Left ventricle myocardium inferior (tissue), 1 donor: ENCODE data around the gene TNS2. TPM values are rescaled to one million over a fixed set of nuclear protein-coding genes. Genes with fewer than 3 reads are reported as not detected.
"Not testable (repeated sequence)": the region's sequence is repeated elsewhere in the genome, so short reads cannot be mapped to it uniquely, and the experiment has no call there.

Experiments used
- DNase-seq: peaks from one replicate; pipeline ENCODE4 v3.0.0-alpha.2; 2020
- H3K27ac ChIP-seq: fragments of 200-600 bp; replicated peaks from 2 replicates; pipeline ENCODE4 v1.8.0; 2021
- H3K27me3 ChIP-seq: fragments of 200-600 bp; 2 replicates; pipeline ENCODE4 v1.8.0; 2021; ENCODE audit warnings: low read depth
- H3K36me3 ChIP-seq: fragments of 200-600 bp; 2 replicates; pipeline ENCODE4 v1.8.0; 2021
- H3K4me1 ChIP-seq: fragments of 200-600 bp; 2 replicates; pipeline ENCODE4 v1.8.0; 2021
- H3K4me3 ChIP-seq: fragments of 200-600 bp; 2 replicates; pipeline ENCODE4 v1.8.0; 2021; ENCODE audit warnings: mild to moderate bottlenecking, moderate library complexity
- H3K9me3 ChIP-seq: fragments of 200-600 bp; replicated peaks from 2 replicates; pipeline ENCODE4 v1.8.0; 2021
- CTCF ChIP-seq: fragments of 200-600 bp; IDR thresholded peaks from 2 replicates; pipeline ENCODE4 v1.8.0; 2021; ENCODE audit warnings: antibody characterized with exemption, mild to moderate bottlenecking, borderline replicate concordance
- intact Hi-C: fragments of 100-400 bp; cut with micrococcal nuclease; formaldehyde crosslinking; loops from one replicate; pipeline ENCODE4 v1.11.0; 2022
- total RNA-seq: library from RNA; stranded (reverse); fragmentation: NEBNext Ultra II Directional; extraction: Animal tissue kit (Norgen Biotek cat#: 25700); gene quantifications from one replicate; pipeline ENCODE4 v1.2.1, GENCODE V29; 2021
- donor health status: DM: no; HTN: yes; CAD: no; lungs with severe emphysema.

Gene TNS2
- total RNA-seq, 1 donor from 2014 or later = 109 TPM

- Histone ChIP-seq H3K27me3 (no peaks in the 10 kb centered on the region), H3K4me3 (no peak overlapping the region), H3K9me3 (no peaks in the 10 kb centered on the region), H3K36me3 (peaks cover 22% of the 10 kb centered on the region), H3K4me1 (peaks cover 66% of the 10 kb centered on the region), H3K27ac (no peak overlapping the region)
- intact Hi-C loops = no loop called here
- TF ChIP-seq CTCF = no peak
- no peak for DNase-seq
Measured at GRCh38 chr12:53012928-53013327, 36.9 kb upstream of the TNS2 start.

- intact Hi-C loops = no loop called here
- H3K27ac ChIP-seq = no peak overlapping the region
- peaks cover 48% of the 10 kb centered on the region for H3K4me1 ChIP-seq
- no peak overlapping the region for H3K4me3 ChIP-seq
- no peak for DNase-seq
- no peak for TF ChIP-seq CTCF
- H3K9me3 ChIP-seq = no peaks in the 10 kb centered on the region
- peaks cover 33% of the 10 kb centered on the region for H3K36me3 ChIP-seq
- no peaks in the 10 kb centered on the region for H3K27me3 ChIP-seq
Measured at GRCh38 chr12:53014709-53015108, 35.2 kb upstream of the TNS2 start.

GRCh38 chr12:53025250-53025649 is 24.6 kb upstream of the TNS2 start:
- no peak for TF ChIP-seq CTCF
- Histone ChIP-seq H3K4me1 (no peaks in the 10 kb centered on the region), H3K27me3 (no peaks in the 10 kb centered on the region), H3K27ac (no peak overlapping the region), H3K4me3 (no peak overlapping the region), H3K9me3 (no peaks in the 10 kb centered on the region), H3K36me3 (peaks cover 97% of the 10 kb centered on the region)
- intact Hi-C loops = no loop called here
- DNase-seq = no peak

- intact Hi-C loops, H3K27ac ChIP-seq, H3K9me3 ChIP-seq, H3K4me1 ChIP-seq, DNase-seq, H3K4me3 ChIP-seq, H3K27me3 ChIP-seq: not testable (repeated sequence)
- peaks cover 97% of the 10 kb centered on the region for H3K36me3 ChIP-seq
Measured at GRCh38 chr12:53027014-53027413, 22.9 kb upstream of the TNS2 start.

GRCh38 chr12:53031616-53032015 is 18.2 kb upstream of the TNS2 start:
- H3K4me1 ChIP-seq = no peaks in the 10 kb centered on the region
- H3K27ac ChIP-seq = no peak overlapping the region
- no peaks in the 10 kb centered on the region for H3K27me3 ChIP-seq
- DNase-seq = no peak
- TF ChIP-seq CTCF = no peak
- intact Hi-C loops = no loop called here
- H3K36me3 ChIP-seq = peaks cover 97% of the 10 kb centered on the region
- no peaks in the 10 kb centered on the region for H3K9me3 ChIP-seq
- H3K4me3 ChIP-seq = no peak overlapping the region

GRCh38 chr12:53033832-53034231 is 16.0 kb upstream of the TNS2 start:
- H3K4me3 ChIP-seq, H3K27me3 ChIP-seq, DNase-seq, H3K9me3 ChIP-seq, H3K27ac ChIP-seq, intact Hi-C loops: not testable (repeated sequence)
- Histone ChIP-seq H3K4me1 (peaks cover 13% of the 10 kb centered on the region), H3K36me3 (peaks cover 97% of the 10 kb centered on the region)

GRCh38 chr12:53034459-53034858 is 15.4 kb upstream of the TNS2 start:
- Histone ChIP-seq H3K4me1 (peaks cover 19% of the 10 kb centered on the region), H3K9me3 (no peaks in the 10 kb centered on the region), H3K4me3 (no peak overlapping the region), H3K27me3 (no peaks in the 10 kb centered on the region), H3K27ac (no peak overlapping the region), H3K36me3 (peaks cover 97% of the 10 kb centered on the region)
- TF ChIP-seq CTCF = no peak
- DNase-seq = no peak
- intact Hi-C loops = no loop called here
